Prostate gland (tissue), 2 donors: Measurements from ENCODE around the gene TMEM91. TPM values are rescaled to one million over a fixed set of nuclear protein-coding genes. Genes with fewer than 3 reads are reported as not detected.
"Not testable (repeated sequence)": the region's sequence is repeated elsewhere in the genome, so short reads cannot be mapped to it uniquely, and the experiment has no call there.

Experiments
- DNase-seq: peaks from one replicate; pipeline ENCODE4 v3.0.0-alpha.2; 2019; ENCODE audit warnings: low spot score
- H3K27ac ChIP-seq, 2 donors: fragments of 200-600 bp; sonication (generic); 2 replicates each; pipeline ENCODE4 v1.5.1; 2017 to 2019
- H3K27me3 ChIP-seq: fragments of 200-600 bp; sonication (generic); replicated peaks from 2 replicates; pipeline ENCODE4 v1.5.1; 2019; ENCODE audit not compliant: insufficient read depth
- H3K36me3 ChIP-seq, 2 donors: fragments of 200-600 bp; sonication (generic); 1 replicate in 1 of 2; 2 replicates in 1 of 2; pipeline versions ENCODE4 v1.5.1 to v1.8.1; 2017 to 2019
- H3K4me1 ChIP-seq: fragments of 200-600 bp; sonication (generic); replicated peaks from 2 replicates; pipeline ENCODE4 v1.5.1; 2019
- H3K4me3 ChIP-seq, 2 donors: fragments of 200-600 bp; sonication (generic); 2 replicates each; pipeline ENCODE4 v1.5.1; 2017 to 2019
- H3K9me3 ChIP-seq: fragments of 200-600 bp; sonication (generic); 2 replicates; pipeline ENCODE4 v1.5.1; 2017
- CTCF ChIP-seq, 4 experiments: fragments of 200-600 bp in 2 of 4; fragments of 450-650 bp in 2 of 4; sonication (generic) in 2 of 4; IDR thresholded peaks; 1 replicate in 3 of 4; 2 replicates in 1 of 4; pipeline ENCODE4 v1.5.1; 2016 to 2019; ENCODE audit warnings: antibody characterized with exemption in 4 of 4, mild to moderate bottlenecking in 2 of 4, moderate library complexity in 2 of 4
- POLR2A ChIP-seq: fragments of 450-650 bp; IDR thresholded peaks from one replicate; pipeline ENCODE4 v1.6.1; 2016; ENCODE audit warnings: antibody characterized with exemption, mild to moderate bottlenecking
- POLR2AphosphoS5 ChIP-seq: sonication (generic); formaldehyde crosslinking; IDR thresholded peaks from one replicate; pipeline ENCODE4 v1.6.1; 2017; ENCODE audit warnings: antibody characterized with exemption
- WGBS: methylation state at CpG from one replicate; pipeline ENCODE4 v1.1.5; 2018; 5-methylcytosine and 5-hydroxymethylcytosine counted together
- intact Hi-C: fragments of 100-400 bp; cut with DNase I; formaldehyde crosslinking; loops from one replicate; pipeline ENCODE4 v1.14.2; 2022
- total RNA-seq, 2 donors: library from RNA; depleted of rRNA; stranded (reverse); fragments of >200 nt; gene quantifications; one replicate each; pipeline ENCODE4 v1.1.0, GENCODE V29; 2016

Gene TMEM91
- total RNA-seq, 2 donors from 2014 or later: 15.7 to 19.7 TPM

- H3K9me3 ChIP-seq: no peaks in the 10 kb centered on the region
- TF ChIP-seq POLR2AphosphoS5 (no peak), POLR2A (no peak), CTCF (IDR thresholded peaks at IDR 0.05) (no peak)
- intact Hi-C loops: no loop called here
- H3K4me3 ChIP-seq: no peak overlapping the region
- DNase-seq: no peak
- no peaks in the 10 kb centered on the region for H3K36me3 ChIP-seq
- WGBS: 59% methylated on average over 9 of the region's 9 CpGs
- H3K27ac ChIP-seq: no peak overlapping the region
- H3K27me3 ChIP-seq: no peaks in the 10 kb centered on the region
- no peaks in the 10 kb centered on the region for H3K4me1 ChIP-seq
Observed at GRCh38 chr19:41377977-41378709, 1.8 kb downstream of the TMEM91 start.

GRCh38 chr19:41381536-41381935, 5.2 kb downstream of the TMEM91 start:
- H3K27ac ChIP-seq, H3K4me1 ChIP-seq, H3K4me3 ChIP-seq, DNase-seq, H3K36me3 ChIP-seq, intact Hi-C loops, H3K27me3 ChIP-seq, H3K9me3 ChIP-seq: not testable (repeated sequence)
- WGBS: 93% methylated on average over 8 of the region's 8 CpGs

- no peaks in the 10 kb centered on the region for H3K27me3 ChIP-seq
- intact Hi-C loops: no loop called here
- 92% methylated on average over 5 of the region's 5 CpGs for WGBS
- no peaks in the 10 kb centered on the region for H3K36me3 ChIP-seq
- no peak overlapping the region for H3K4me3 ChIP-seq
- no peak for DNase-seq
- H3K4me1 ChIP-seq: no peaks in the 10 kb centered on the region
- no peak for TF ChIP-seq CTCF (IDR thresholded peaks at IDR 0.05)
- no peak for TF ChIP-seq POLR2AphosphoS5
- no peak for TF ChIP-seq POLR2A
- H3K27ac ChIP-seq: no peak overlapping the region
- no peaks in the 10 kb centered on the region for H3K9me3 ChIP-seq
Observed at GRCh38 chr19:41384351-41384750, 8.0 kb downstream of the TMEM91 start.

DNA sequence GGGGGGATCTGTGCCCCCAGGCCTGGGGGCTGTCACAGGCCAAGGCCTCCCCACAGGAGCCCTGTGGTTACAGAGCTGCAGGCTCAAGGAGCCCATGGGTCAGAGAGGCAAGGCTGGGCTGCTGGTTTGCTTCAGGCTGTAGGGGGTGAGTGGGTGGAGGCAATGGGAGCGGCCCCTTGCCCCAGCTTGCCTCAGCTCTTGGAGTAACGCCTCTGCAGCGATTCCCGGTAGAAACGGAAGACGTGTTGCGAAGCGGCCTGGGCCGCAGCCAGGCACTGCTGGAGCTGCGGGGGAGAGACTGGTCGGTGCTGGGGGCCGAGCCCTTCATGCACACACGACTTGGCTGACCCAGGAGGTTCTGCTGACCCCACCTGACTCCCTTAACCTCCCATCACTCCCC, 10.1 kb downstream of the TMEM91 start:
- no peaks in the 10 kb centered on the region for H3K27me3 ChIP-seq
- H3K4me3 ChIP-seq: no peak overlapping the region
- no peaks in the 10 kb centered on the region for H3K9me3 ChIP-seq
- H3K36me3 ChIP-seq: peaks cover 0 to 4% of the 10 kb centered on the region in 2 donors
- intact Hi-C loops: no loop called here
- no peaks in the 10 kb centered on the region for H3K4me1 ChIP-seq
- no peak for TF ChIP-seq POLR2AphosphoS5
- TF ChIP-seq POLR2A: no peak
- TF ChIP-seq CTCF (IDR thresholded peaks at IDR 0.05): no peak
- 63% methylated on average over 13 of the region's 13 CpGs for WGBS
- no peak overlapping the region for H3K27ac ChIP-seq
- DNase-seq: peak; percentile 23

DNA sequence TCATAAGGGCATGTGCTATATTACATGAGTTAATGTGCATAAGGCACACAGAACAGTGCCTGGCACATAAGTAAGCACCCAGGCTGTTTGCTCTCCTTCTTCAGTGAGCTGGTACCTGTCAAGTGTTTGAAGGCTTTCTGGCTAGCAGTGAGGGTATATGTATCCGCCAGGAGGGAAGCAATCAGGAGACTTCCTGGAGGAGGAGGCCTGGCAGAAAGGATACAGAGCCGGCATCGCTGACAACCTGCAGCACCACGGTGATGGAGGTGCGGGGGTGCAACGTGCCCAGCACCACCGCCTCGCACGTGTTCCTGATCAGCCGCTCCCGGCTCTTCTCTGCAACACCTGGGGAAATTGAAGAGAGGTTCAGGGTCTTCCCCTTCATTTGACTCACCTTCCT, 15.3 kb downstream of the TMEM91 start:
- peaks cover 0 to 6% of the 10 kb centered on the region in 2 donors for H3K36me3 ChIP-seq
- intact Hi-C loops: no loop called here
- no peak overlapping the region for H3K27ac ChIP-seq
- 85% methylated on average over 11 of the region's 11 CpGs for WGBS
- no peaks in the 10 kb centered on the region for H3K27me3 ChIP-seq
- H3K4me1 ChIP-seq: peaks cover 3% of the 10 kb centered on the region
- H3K9me3 ChIP-seq: no peaks in the 10 kb centered on the region
- TF ChIP-seq CTCF (IDR thresholded peaks at IDR 0.05): no peak
- TF ChIP-seq POLR2A: no peak
- no peak for TF ChIP-seq POLR2AphosphoS5
- no peak overlapping the region for H3K4me3 ChIP-seq
- DNase-seq: no peak
